Measurements from ENCODE around the gene HYOU1.

- TF ChIP-seq, protein P1, sequence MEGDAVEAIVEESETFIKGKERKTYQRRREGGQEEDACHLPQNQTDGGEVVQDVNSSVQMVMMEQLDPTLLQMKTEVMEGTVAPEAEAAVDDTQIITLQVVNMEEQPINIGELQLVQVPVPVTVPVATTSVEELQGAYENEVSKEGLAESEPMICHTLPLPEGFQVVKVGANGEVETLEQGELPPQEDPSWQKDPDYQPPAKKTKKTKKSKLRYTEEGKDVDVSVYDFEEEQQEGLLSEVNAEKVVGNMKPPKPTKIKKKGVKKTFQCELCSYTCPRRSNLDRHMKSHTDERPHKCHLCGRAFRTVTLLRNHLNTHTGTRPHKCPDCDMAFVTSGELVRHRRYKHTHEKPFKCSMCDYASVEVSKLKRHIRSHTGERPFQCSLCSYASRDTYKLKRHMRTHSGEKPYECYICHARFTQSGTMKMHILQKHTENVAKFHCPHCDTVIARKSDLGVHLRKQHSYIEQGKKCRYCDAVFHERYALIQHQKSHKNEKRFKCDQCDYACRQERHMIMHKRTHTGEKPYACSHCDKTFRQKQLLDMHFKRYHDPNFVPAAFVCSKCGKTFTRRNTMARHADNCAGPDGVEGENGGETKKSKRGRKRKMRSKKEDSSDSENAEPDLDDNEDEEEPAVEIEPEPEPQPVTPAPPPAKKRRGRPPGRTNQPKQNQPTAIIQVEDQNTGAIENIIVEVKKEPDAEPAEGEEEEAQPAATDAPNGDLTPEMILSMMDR (IDR thresholded peaks at IDR 0.05) = no peak
- no peak for TF ChIP-seq POLR2A (IDR thresholded peaks at IDR 0.05)
These were observed 31.5 kb downstream of the HYOU1 start for GRCh38 chr11:119025541-119025940.
